HG03575 (cell line): ENCODE results near the gene USB1.

ENCODE experiments used
- ATAC-seq: cut with Tn5 transposase; IDR thresholded peaks from one replicate; pipeline ENCODE4 v1.9.1; 2021; ENCODE audit not compliant: unreplicated experiment, insufficient number of reproducible peaks, low FRiP score; ENCODE audit errors: extremely low read depth

USB1 gene

DNA sequence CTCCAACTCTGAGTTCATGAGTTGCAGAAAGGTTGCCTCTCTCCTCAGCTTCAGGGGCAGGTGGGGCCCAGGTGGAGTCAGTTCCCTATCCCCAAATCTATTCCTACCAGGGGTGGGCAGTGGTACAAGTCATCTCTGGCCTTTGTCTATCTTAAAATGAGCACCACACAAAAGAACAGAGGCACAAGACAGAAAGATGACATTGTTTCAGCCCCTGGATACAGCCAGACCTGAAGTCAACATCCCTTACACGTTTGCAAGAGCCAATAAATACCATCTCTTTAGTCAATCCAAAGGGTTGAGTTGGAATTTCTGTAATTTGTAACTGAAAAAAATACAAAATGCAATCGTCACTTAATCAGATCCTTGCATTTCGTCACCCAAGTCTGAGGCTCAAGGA lies 56.6 kb downstream of the USB1 start:
- ATAC-seq, result no peak

DNA sequence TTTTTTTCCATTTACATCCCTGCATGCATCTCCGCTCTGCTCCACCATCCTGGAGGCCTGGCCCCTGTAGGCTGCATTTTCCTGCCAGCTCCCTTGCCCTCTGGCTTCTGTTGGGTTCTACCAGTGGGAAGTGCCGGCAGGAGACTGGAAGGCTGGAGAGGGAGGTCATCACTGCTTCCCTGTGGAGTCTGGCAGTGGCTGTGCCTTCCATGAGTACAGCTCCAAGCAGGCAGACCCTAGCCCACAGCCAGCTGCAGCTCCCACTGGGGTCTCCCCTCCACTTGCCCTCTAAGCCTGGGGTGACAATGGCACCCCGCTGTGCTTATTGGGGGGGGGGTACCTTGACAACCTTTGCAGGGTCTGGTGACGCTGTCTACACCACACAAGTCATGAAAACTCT lies 61.6 kb downstream of the USB1 start:
- no peak for ATAC-seq

- no peak for ATAC-seq
These were observed 62.3 kb downstream of the USB1 start for GRCh38 chr16:58063377-58064076.

- ATAC-seq, result no peak
These were observed 69.4 kb downstream of the USB1 start for GRCh38 chr16:58070585-58070984.
